Measurements from ENCODE around the gene POLR1F. TPM values are rescaled to one million over a fixed set of nuclear protein-coding genes. Genes with fewer than 3 reads are reported as not detected.

The POLR1F gene
- total and polyA plus RNA-seq, 9 of the 15 experiments (the other 6 are each of a cell fraction or from before 2014, with no cell fraction given) = 17.5 to 95.3 (median 32.7) TPM

DNA sequence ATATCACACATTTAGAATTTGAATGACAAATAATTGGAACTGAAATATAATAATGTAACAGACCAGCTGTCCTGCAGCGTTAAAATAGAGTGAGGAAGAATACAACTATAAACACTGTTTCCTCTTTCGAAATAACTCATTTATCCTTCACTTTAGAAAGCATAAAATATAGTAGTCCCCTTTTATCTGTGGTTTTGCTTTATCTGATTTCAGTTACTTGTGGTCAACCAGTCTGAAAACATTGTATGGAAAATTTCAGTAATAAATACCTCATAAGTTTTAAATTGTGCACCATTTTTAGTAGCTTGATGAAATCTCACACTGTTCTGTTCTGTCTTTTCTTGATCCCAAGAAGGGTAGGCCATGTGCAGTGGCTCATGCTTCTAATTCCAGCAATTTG lies 31.7 kb downstream of the POLR1F start (continued):
- no peak for TF ChIP-seq ATF1 (CRISPR knock-in tag; IDR thresholded peaks at IDR 0.05)
- TF ChIP-seq ATF1 (tag; IDR thresholded peaks at IDR 0.05) = no peak
- no peak for TF ChIP-seq TARDBP (IDR thresholded peaks at IDR 0.05)
- TF ChIP-seq CBX5 (IDR thresholded peaks at IDR 0.05; ENCODE audit: borderline replicate concordance, low read depth) = no peak
- no peak for TF ChIP-seq POU5F1 (IDR thresholded peaks at IDR 0.05; ENCODE audit: borderline replicate concordance, low read depth, low read length, partially characterized antibody)
- no peak for TF ChIP-seq MAFG (tag; conservative IDR thresholded peaks at IDR 0.05)
- peak; percentile 38; the same call in 1 of the 2 replicates for TF ChIP-seq ZNF239 (CRISPR knock-in tag; IDR thresholded peaks at IDR 0.05)
- no peak for TF ChIP-seq HEY1 (CRISPR knock-in tag; IDR thresholded peaks at IDR 0.05; ENCODE audit: borderline replicate concordance)
- no peak for TF ChIP-seq ZNF41 (CRISPR knock-in tag; conservative IDR thresholded peaks at IDR 0.05)
- TF ChIP-seq, protein P1, sequence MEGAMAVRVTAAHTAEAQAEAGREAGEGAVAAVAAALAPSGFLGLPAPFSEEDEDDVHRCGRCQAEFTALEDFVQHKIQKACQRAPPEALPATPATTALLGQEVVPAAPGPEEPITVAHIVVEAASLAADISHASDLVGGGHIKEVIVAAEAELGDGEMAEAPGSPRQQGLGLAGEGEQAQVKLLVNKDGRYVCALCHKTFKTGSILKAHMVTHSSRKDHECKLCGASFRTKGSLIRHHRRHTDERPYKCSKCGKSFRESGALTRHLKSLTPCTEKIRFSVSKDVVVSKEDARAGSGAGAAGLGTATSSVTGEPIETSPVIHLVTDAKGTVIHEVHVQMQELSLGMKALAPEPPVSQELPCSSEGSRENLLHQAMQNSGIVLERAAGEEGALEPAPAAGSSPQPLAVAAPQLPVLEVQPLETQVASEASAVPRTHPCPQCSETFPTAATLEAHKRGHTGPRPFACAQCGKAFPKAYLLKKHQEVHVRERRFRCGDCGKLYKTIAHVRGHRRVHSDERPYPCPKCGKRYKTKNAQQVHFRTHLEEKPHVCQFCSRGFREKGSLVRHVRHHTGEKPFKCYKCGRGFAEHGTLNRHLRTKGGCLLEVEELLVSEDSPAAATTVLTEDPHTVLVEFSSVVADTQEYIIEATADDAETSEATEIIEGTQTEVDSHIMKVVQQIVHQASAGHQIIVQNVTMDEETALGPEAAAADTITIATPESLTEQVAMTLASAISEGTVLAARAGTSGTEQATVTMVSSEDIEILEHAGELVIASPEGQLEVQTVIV (CRISPR knock-in tag; IDR thresholded peaks at IDR 0.05; ENCODE audit: borderline replicate concordance) = no peak
- TF ChIP-seq RFX1 (IDR thresholded peaks at IDR 0.05) = no peak
- TF ChIP-seq NR2C1 (IDR thresholded peaks at IDR 0.05) = no peak
- no peak for TF ChIP-seq NR2C1 (tag; IDR thresholded peaks at IDR 0.05)
- TF ChIP-seq, protein P2, sequence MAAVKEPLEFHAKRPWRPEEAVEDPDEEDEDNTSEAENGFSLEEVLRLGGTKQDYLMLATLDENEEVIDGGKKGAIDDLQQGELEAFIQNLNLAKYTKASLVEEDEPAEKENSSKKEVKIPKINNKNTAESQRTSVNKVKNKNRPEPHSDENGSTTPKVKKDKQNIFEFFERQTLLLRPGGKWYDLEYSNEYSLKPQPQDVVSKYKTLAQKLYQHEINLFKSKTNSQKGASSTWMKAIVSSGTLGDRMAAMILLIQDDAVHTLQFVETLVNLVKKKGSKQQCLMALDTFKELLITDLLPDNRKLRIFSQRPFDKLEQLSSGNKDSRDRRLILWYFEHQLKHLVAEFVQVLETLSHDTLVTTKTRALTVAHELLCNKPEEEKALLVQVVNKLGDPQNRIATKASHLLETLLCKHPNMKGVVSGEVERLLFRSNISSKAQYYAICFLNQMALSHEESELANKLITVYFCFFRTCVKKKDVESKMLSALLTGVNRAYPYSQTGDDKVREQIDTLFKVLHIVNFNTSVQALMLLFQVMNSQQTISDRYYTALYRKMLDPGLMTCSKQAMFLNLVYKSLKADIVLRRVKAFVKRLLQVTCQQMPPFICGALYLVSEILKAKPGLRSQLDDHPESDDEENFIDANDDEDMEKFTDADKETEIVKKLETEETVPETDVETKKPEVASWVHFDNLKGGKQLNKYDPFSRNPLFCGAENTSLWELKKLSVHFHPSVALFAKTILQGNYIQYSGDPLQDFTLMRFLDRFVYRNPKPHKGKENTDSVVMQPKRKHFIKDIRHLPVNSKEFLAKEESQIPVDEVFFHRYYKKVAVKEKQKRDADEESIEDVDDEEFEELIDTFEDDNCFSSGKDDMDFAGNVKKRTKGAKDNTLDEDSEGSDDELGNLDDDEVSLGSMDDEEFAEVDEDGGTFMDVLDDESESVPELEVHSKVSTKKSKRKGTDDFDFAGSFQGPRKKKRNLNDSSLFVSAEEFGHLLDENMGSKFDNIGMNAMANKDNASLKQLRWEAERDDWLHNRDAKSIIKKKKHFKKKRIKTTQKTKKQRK (IDR thresholded peaks at IDR 0.05; ENCODE audit: borderline replicate concordance, low read depth, low read length) = no peak
- TF ChIP-seq ASH1L (IDR thresholded peaks at IDR 0.05; ENCODE audit: borderline replicate concordance, low read depth, partially characterized antibody) = no peak
- 0 out of 2 replicates have a peak, but pooled peaks have one; percentile 26 for TF ChIP-seq ZNF589 (CRISPR knock-in tag; IDR thresholded peaks at IDR 0.05; ENCODE audit: low read depth)
- no peak for TF ChIP-seq FOXJ3 (CRISPR knock-in tag; IDR thresholded peaks at IDR 0.05)
- no peak for TF ChIP-seq BMI1 (IDR thresholded peaks at IDR 0.05; ENCODE audit: low read length)
- TF ChIP-seq ELF2 (CRISPR knock-in tag; IDR thresholded peaks at IDR 0.05) = no peak
- no peak for TF ChIP-seq POLR2H (tag; IDR thresholded peaks at IDR 0.05; ENCODE audit: low read depth)
- TF ChIP-seq, protein P3, sequence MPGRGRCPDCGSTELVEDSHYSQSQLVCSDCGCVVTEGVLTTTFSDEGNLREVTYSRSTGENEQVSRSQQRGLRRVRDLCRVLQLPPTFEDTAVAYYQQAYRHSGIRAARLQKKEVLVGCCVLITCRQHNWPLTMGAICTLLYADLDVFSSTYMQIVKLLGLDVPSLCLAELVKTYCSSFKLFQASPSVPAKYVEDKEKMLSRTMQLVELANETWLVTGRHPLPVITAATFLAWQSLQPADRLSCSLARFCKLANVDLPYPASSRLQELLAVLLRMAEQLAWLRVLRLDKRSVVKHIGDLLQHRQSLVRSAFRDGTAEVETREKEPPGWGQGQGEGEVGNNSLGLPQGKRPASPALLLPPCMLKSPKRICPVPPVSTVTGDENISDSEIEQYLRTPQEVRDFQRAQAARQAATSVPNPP (IDR thresholded peaks at IDR 0.05; ENCODE audit: borderline replicate concordance, insufficient read depth, insufficient read length) = no peak
- peak; percentile 78 for TF ChIP-seq FOSL1 (tag; conservative IDR thresholded peaks at IDR 0.05)
- no peak for TF ChIP-seq CREM (IDR thresholded peaks at IDR 0.05; ENCODE audit: low read depth)
- TF ChIP-seq ZNF668 (CRISPR knock-in tag; IDR thresholded peaks at IDR 0.05) = no peak
- TF ChIP-seq HMG20B (CRISPR knock-in tag; IDR thresholded peaks at IDR 0.05) = no peak

All from K562 (cell line).